HepG2 (cell line): Measurements from ENCODE around the gene TMEM117. TPM values are rescaled to one million over a fixed set of nuclear protein-coding genes. Genes with fewer than 3 reads are reported as not detected.

Experiments
- CC2D1A ChIP-seq: sonication (generic); formaldehyde crosslinking; IDR thresholded peaks from 2 replicates; pipeline ENCODE4 v1.8.1; 2023; ENCODE audit warnings: mild to moderate bottlenecking, missing genetic modification reagents
- ISL2 ChIP-seq: sonication (generic); formaldehyde crosslinking; IDR thresholded peaks from 2 replicates; pipeline ENCODE4 v1.5.0; 2020; ENCODE audit warnings: missing genetic modification reagents
- KDM5B ChIP-seq: sonication (generic); formaldehyde crosslinking; IDR thresholded peaks from 2 replicates; pipeline ENCODE4 v1.4.0; 2020; ENCODE audit warnings: missing genetic modification reagents, mild to moderate bottlenecking, borderline replicate concordance
- MAFK ChIP-seq, 2 experiments: IDR thresholded peaks in 1 of 2; conservative IDR thresholded peaks in 1 of 2; 2 replicates each; pipeline ENCODE4 v1.6.1; 2011; ENCODE audit warnings: improper control_type of control experiment in 2 of 2, low read length in 2 of 2
- POGZ ChIP-seq: sonication (generic); formaldehyde crosslinking; IDR thresholded peaks from 2 replicates; pipeline ENCODE4 v1.4.0; 2020; ENCODE audit warnings: mild to moderate bottlenecking, missing genetic modification reagents
- RAD21 ChIP-seq: fragments of 450-650 bp; formaldehyde crosslinking; IDR thresholded peaks from 2 replicates; pipeline ENCODE4 v1.5.0; 2020; ENCODE audit warnings: mild to moderate bottlenecking
- RFX1 ChIP-seq: fragments of 450-650 bp; IDR thresholded peaks from 2 replicates; pipeline ENCODE4 v1.6.1; 2017
- RFXANK ChIP-seq: IDR thresholded peaks from 2 replicates; pipeline ENCODE4 v1.6.1; 2016
- SALL2 ChIP-seq: sonication (generic); formaldehyde crosslinking; IDR thresholded peaks from 2 replicates; pipeline ENCODE4 v1.8.1; 2023; ENCODE audit warnings: mild to moderate bottlenecking, missing genetic modification reagents, inconsistent platforms
- TOE1 ChIP-seq: sonication (generic); formaldehyde crosslinking; IDR thresholded peaks from 2 replicates; pipeline ENCODE4 v1.4.0; 2020; ENCODE audit warnings: mild to moderate bottlenecking, missing genetic modification reagents
- ZHX2 ChIP-seq, 2 experiments: sonication (generic) in 1 of 2; formaldehyde crosslinking in 1 of 2; IDR thresholded peaks; 2 replicates each; pipeline versions ENCODE4 v1.6.1 to v1.9.0; 2014 to 2022; ENCODE audit warnings: antibody characterized with exemption in 1 of 2, borderline replicate concordance in 1 of 2, inconsistent platforms in 1 of 2, low read depth in 1 of 2, missing genetic modification reagents in 1 of 2
- ZNF17 ChIP-seq: sonication (generic); formaldehyde crosslinking; IDR thresholded peaks from 2 replicates; pipeline ENCODE4 v1.5.0; 2020; ENCODE audit warnings: mild to moderate bottlenecking, missing genetic modification reagents
- ZNF558 ChIP-seq: sonication (generic); formaldehyde crosslinking; IDR thresholded peaks from 2 replicates; pipeline ENCODE4 v1.9.0; 2022; ENCODE audit warnings: mild to moderate bottlenecking, missing genetic modification reagents, borderline replicate concordance
- ZNF781 ChIP-seq: sonication (generic); formaldehyde crosslinking; IDR thresholded peaks from 2 replicates; pipeline ENCODE4 v1.5.1; 2020; ENCODE audit warnings: borderline replicate concordance, mild to moderate bottlenecking, missing genetic modification reagents; ENCODE audit errors: not compliant biosample characterization
- ZSCAN29 ChIP-seq: sonication (generic); formaldehyde crosslinking; conservative IDR thresholded peaks from 2 replicates; pipeline ENCODE4 v1.4.0; 2020; ENCODE audit warnings: mild to moderate bottlenecking, missing genetic modification reagents
- polyA plus RNA-seq, 8 experiments: library from polyadenylated mRNA; depleted of rRNA in 3 of 8; stranded (reverse) in 7 of 8; unstranded in 1 of 8; fragments of >200 nt; fragmentation: Illumina TruSeq in 4 of 8; extraction: Trizol in 4 of 8; gene quantifications; 2 replicates each; pipeline versions ENCODE4 v1.2.1 to v1.2.3, GENCODE V29; 2011 to 2016; ENCODE audit warnings: low read depth in 4 of 8, missing spikeins in 1 of 8, mixed read lengths in 1 of 8; ENCODE audit not compliant: insufficient read depth in 1 of 8
- total RNA-seq, 5 experiments: library from RNA; depleted of rRNA; stranded (reverse); fragments of >200 nt; fragmentation: Illumina TruSeq; extraction: Trizol; gene quantifications; 2 replicates each; pipeline ENCODE4 v1.2.3, GENCODE V29; 2016; ENCODE audit warnings: low read depth in 1 of 5
- TF ChIP-seq, protein P1 (sequence below): sonication (generic); formaldehyde crosslinking; IDR thresholded peaks from 2 replicates; pipeline ENCODE4 v1.8.1; 2023; ENCODE audit warnings: mild to moderate bottlenecking, moderate library complexity, missing genetic modification reagents
- TF ChIP-seq, protein P2 (sequence below): sonication (generic); formaldehyde crosslinking; IDR thresholded peaks from 2 replicates; pipeline ENCODE4 v1.5.0; 2020; ENCODE audit warnings: mild to moderate bottlenecking, missing genetic modification reagents
- TF ChIP-seq, protein P3 (sequence below): sonication (generic); formaldehyde crosslinking; IDR thresholded peaks from 2 replicates; pipeline ENCODE4 v1.5.1; 2020; ENCODE audit warnings: mild to moderate bottlenecking, missing genetic modification reagents, moderate library complexity

Gene TMEM117
- total and polyA plus RNA-seq, 2 of the 13 experiments (the other 11 are each of a cell fraction or from before 2014, with no cell fraction given), result 2.8 to 8.5 TPM

- 0 out of 2 replicates have a peak, but pooled peaks have one; percentile 43 for TF ChIP-seq ZHX2 (IDR thresholded peaks at IDR 0.05; ENCODE audit: low read depth)
- TF ChIP-seq ZHX2 (CRISPR knock-in tag; IDR thresholded peaks at IDR 0.05; ENCODE audit: borderline replicate concordance), result peak; percentile 50; the same call in 1 of the 2 replicates
- peak; percentile 41 for TF ChIP-seq ISL2 (CRISPR knock-in tag)
- no peak for TF ChIP-seq ZSCAN29 (CRISPR knock-in tag)
- TF ChIP-seq RFXANK (CRISPR knock-in tag), result no peak
- TF ChIP-seq, protein P1, sequence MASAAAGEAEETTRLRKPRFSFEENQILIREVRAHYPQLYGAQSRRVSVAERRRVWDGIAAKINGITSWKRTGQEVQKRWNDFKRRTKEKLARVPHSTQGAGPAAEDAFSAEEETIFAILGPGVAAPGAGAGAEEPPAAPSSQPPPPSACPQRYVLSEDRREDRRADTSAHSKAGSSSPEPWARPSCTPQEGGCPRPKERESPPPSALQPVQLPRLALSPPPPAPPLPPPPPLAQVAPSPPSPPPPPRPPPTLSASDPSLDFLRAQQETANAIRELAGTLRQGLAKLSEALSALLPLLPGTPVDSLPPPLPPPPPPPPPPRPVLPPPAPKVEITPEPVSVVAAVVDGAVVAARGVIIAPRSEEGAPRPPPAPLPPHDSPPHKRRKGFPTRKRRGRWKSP (CRISPR knock-in tag), result 0 out of 2 replicates have a peak, but pooled peaks have one; percentile 53
- TF ChIP-seq KDM5B (CRISPR knock-in tag), result peak; percentile 59; the same call in 1 of the 2 replicates
- TF ChIP-seq, protein P2, sequence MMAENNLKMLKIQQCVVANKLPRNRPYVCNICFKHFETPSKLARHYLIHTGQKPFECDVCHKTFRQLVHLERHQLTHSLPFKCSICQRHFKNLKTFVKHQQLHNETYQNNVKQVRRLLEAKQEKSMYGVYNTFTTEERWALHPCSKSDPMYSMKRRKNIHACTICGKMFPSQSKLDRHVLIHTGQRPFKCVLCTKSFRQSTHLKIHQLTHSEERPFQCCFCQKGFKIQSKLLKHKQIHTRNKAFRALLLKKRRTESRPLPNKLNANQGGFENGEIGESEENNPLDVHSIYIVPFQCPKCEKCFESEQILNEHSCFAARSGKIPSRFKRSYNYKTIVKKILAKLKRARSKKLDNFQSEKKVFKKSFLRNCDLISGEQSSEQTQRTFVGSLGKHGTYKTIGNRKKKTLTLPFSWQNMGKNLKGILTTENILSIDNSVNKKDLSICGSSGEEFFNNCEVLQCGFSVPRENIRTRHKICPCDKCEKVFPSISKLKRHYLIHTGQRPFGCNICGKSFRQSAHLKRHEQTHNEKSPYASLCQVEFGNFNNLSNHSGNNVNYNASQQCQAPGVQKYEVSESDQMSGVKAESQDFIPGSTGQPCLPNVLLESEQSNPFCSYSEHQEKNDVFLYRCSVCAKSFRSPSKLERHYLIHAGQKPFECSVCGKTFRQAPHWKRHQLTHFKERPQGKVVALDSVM (CRISPR knock-in tag), result peak; percentile 63
- TF ChIP-seq POGZ (CRISPR knock-in tag), result no peak
- TF ChIP-seq RFX1, result no peak
- no peak for TF ChIP-seq ZNF781 (CRISPR knock-in tag)
- TF ChIP-seq, protein P3, sequence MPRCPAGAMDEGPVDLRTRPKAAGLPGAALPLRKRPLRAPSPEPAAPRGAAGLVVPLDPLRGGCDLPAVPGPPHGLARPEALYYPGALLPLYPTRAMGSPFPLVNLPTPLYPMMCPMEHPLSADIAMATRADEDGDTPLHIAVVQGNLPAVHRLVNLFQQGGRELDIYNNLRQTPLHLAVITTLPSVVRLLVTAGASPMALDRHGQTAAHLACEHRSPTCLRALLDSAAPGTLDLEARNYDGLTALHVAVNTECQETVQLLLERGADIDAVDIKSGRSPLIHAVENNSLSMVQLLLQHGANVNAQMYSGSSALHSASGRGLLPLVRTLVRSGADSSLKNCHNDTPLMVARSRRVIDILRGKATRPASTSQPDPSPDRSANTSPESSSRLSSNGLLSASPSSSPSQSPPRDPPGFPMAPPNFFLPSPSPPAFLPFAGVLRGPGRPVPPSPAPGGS, result 0 out of 2 replicates have a peak, but pooled peaks have one; percentile 50
- TF ChIP-seq CC2D1A (CRISPR knock-in tag), result no peak
- TF ChIP-seq SALL2 (CRISPR knock-in tag), result peak; percentile 35; the same call in 1 of the 2 replicates
- TF ChIP-seq RAD21, result peak; percentile 62
- no peak for TF ChIP-seq ZNF17 (CRISPR knock-in tag)
- peak; percentile 58 to 62 for TF ChIP-seq MAFK (conservative IDR thresholded peaks at IDR 0.05 in 1 of 2, IDR thresholded peaks at IDR 0.05 in 1 of 2; ENCODE audit: low read length in 2 of 2)
- TF ChIP-seq TOE1 (CRISPR knock-in tag), result no peak
- no peak; the same call in 1 of the 2 replicates for TF ChIP-seq ZNF558 (CRISPR knock-in tag)
These were observed 29.8 kb upstream of the TMEM117 start, which contains the start of gene TWF1 (continued) for GRCh38 chr12:43805860-43806736.
